Purkinje cell (primary cell): ENCODE data around the gene MBD2. TPM values are rescaled to one million over a fixed set of nuclear protein-coding genes. Genes with fewer than 3 reads are reported as not detected.

Source experiments
- polyA plus RNA-seq: library from polyadenylated mRNA; unstranded; fragments of >200 nt; fragmentation: Nextera tagmentation; gene quantifications from 2 replicates; pipeline ENCODE4 v1.2.1, GENCODE V29; 2014

MBD2 gene, protein sequence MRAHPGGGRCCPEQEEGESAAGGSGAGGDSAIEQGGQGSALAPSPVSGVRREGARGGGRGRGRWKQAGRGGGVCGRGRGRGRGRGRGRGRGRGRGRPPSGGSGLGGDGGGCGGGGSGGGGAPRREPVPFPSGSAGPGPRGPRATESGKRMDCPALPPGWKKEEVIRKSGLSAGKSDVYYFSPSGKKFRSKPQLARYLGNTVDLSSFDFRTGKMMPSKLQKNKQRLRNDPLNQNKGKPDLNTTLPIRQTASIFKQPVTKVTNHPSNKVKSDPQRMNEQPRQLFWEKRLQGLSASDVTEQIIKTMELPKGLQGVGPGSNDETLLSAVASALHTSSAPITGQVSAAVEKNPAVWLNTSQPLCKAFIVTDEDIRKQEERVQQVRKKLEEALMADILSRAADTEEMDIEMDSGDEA
- polyA plus RNA-seq, result 13.4 and 22.4 TPM in 2 replicates

DNA sequence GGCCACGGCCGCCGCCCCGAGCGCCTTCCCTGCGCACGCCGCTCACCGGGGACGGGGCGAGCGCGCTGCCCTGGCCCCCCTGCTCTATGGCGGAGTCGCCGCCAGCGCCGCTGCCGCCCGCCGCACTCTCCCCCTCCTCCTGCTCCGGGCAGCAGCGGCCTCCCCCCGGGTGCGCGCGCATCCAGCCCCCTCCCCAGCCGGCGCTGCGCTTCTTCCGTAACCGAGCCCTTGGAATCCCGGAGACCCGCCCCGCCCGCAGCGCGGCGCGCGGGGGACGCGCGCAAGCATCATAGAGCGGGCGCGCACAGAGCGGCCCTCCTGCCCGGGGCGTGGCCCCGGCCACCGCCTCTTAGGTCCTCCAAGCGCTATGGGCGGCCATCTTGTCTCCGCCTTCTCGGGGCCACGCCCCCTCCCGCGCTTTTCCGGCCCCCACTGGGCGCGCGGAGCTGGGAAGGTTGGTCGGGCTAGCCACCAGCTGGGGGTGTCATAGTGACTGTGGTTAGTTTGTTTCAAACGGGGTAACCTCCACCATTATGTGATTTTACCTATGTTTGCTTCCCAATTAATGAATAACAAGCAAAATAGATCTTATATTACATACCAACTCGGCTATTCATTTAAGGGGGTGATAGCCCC is at the start of gene MBD2:
TSS of gene MBD2 (minus strand) at position 291 of the 636 bp plus-strand sequence. CDS start at position 181, 110 bp downstream.

Other genes with a start within 250 kb of the MBD2 start
- gene POLI, start 44.8 kb upstream of the MBD2 start, polyA plus RNA-seq, result 8.7 and 12.5 TPM in 2 replicates
- gene STARD6, start 133.2 kb upstream of the MBD2 start, polyA plus RNA-seq, result not detected in 2 replicates
- gene C18orf54, start 133.2 kb upstream of the MBD2 start, polyA plus RNA-seq, result 1.4 and 2.3 TPM in 2 replicates